SK-N-SH (cell line): ENCODE data around the gene MED26. TPM values are rescaled to one million over a fixed set of nuclear protein-coding genes. Genes with fewer than 3 reads are reported as not detected.

Experiments used
- CTCF ChIA-PET: fragments of 300-600, 350-600 bp; formaldehyde crosslinking; extraction: SDS; loops from one replicate; lab custom pipeline; 2021; lab: Yijun Ruan, JAX
- POLR2A ChIA-PET: fragments of 350-600 bp; sonication (Branson Sonifier 250); formaldehyde crosslinking; extraction: SDS; loops from one replicate; lab custom pipeline; 2020; ENCODE audit warnings: antibody characterized with exemption, inconsistent platforms; lab: Yijun Ruan, JAX
- DNase-seq: peaks from one replicate; pipeline ENCODE4 v3.0.0; 2012
- H2AFZ ChIP-seq: fragments of 200-600 bp; sonication (generic); 2 replicates; pipeline ENCODE4 v1.8.1; 2016; ENCODE audit warnings: antibody characterized with exemption, mild to moderate bottlenecking, low read depth
- H3F3A ChIP-seq: fragments of 200-600 bp; sonication (generic); replicated peaks from 2 replicates; pipeline ENCODE3; 2016; ENCODE audit warnings: antibody characterized with exemption, mild to moderate bottlenecking; ENCODE audit not compliant: insufficient read depth
- H3K27ac ChIP-seq, 2 experiments: fragments of 200-500 bp in 1 of 2; fragments of 200-600 bp in 1 of 2; sonication (Bioruptor generic) in 1 of 2; sonication (generic), shearing (Covaris generic) in 1 of 2; 2 replicates each; pipeline versions ENCODE4 v1.5.1 to v1.6.1; 2014 to 2016; ENCODE audit warnings: low read depth in 2 of 2, inconsistent platforms in 1 of 2, low read length in 1 of 2, mild to moderate bottlenecking in 1 of 2, mixed read lengths in 1 of 2
- H3K27me3 ChIP-seq: fragments of 200-600 bp; sonication (generic), shearing (Covaris generic); 2 replicates; pipeline ENCODE4 v1.6.1; 2016; ENCODE audit warnings: mixed run types; ENCODE audit not compliant: insufficient read depth
- H3K36me3 ChIP-seq, 2 experiments: fragments of 200-500 bp in 1 of 2; fragments of 200-600 bp in 1 of 2; sonication (Bioruptor generic) in 1 of 2; sonication (generic) in 1 of 2; replicated peaks in 1 of 2; 2 replicates each; pipeline versions ENCODE3 to v1.5.1; 2014 to 2016; ENCODE audit warnings: low read length in 1 of 2, mild to moderate bottlenecking in 1 of 2; ENCODE audit not compliant: insufficient read depth in 2 of 2, control insufficient read depth in 1 of 2
- H3K4me1 ChIP-seq, 2 experiments: fragments of 200-500 bp in 1 of 2; fragments of 200-600 bp in 1 of 2; sonication (Bioruptor generic) in 1 of 2; sonication (generic), shearing (Covaris generic) in 1 of 2; 2 replicates each; pipeline versions ENCODE4 v1.5.1 to v1.6.1; 2014 to 2016; ENCODE audit warnings: low read depth in 1 of 2, low read length in 1 of 2, mixed run types in 1 of 2; ENCODE audit not compliant: insufficient read depth in 2 of 2, control insufficient read depth in 1 of 2
- H3K4me2 ChIP-seq: fragments of 200-600 bp; sonication (generic), shearing (Covaris generic); 2 replicates; pipeline ENCODE4 v1.6.1; 2017; ENCODE audit warnings: mixed run types
- H3K4me3 ChIP-seq, 2 experiments: fragments of 200-500 bp in 1 of 2; fragments of 200-600 bp in 1 of 2; sonication (Bioruptor generic) in 1 of 2; sonication (generic), shearing (Covaris generic) in 1 of 2; 2 replicates each; pipeline versions ENCODE4 v1.5.1 to v1.8.1; 2014 to 2016; ENCODE audit warnings: low read depth in 2 of 2, inconsistent platforms in 1 of 2, low read length in 1 of 2, mild to moderate bottlenecking in 1 of 2, mixed read lengths in 1 of 2, moderate library complexity in 1 of 2
- H3K79me2 ChIP-seq: fragments of 200-600 bp; sonication (generic); 2 replicates; pipeline ENCODE4 v1.8.1; 2017; ENCODE audit warnings: mild to moderate bottlenecking; ENCODE audit not compliant: insufficient read depth
- H3K9ac ChIP-seq: fragments of 200-600 bp; sonication (generic); 2 replicates; pipeline ENCODE4 v1.6.1; 2017; ENCODE audit warnings: mixed run types
- H3K9me2 ChIP-seq: fragments of 200-600 bp; sonication (generic); 2 replicates; pipeline ENCODE4 v1.6.1; 2017; ENCODE audit warnings: mixed run types
- H3K9me3 ChIP-seq: fragments of 200-600 bp; sonication (generic); 2 replicates; pipeline ENCODE4 v1.6.1; 2017; ENCODE audit warnings: mixed run types, mild to moderate bottlenecking, moderate library complexity
- H4K20me1 ChIP-seq: fragments of 200-600 bp; sonication (generic); 2 replicates; pipeline ENCODE4 v1.6.1; 2017; ENCODE audit warnings: mild to moderate bottlenecking, mixed run types; ENCODE audit not compliant: insufficient read depth
- CHD2 ChIP-seq: fragments of 150-350 bp; IDR thresholded peaks from 2 replicates; pipeline ENCODE4 v1.6.1; 2018; ENCODE audit warnings: low read length; ENCODE audit not compliant: partially characterized antibody
- EP300 ChIP-seq, 2 experiments: IDR thresholded peaks; 2 replicates each; pipeline versions ENCODE4 v1.4.0 to v1.6.1; 2012; ENCODE audit warnings: borderline replicate concordance in 1 of 2, low read depth in 1 of 2, low read length in 1 of 2
- EZH2phosphoT487 ChIP-seq: fragments of 200-600 bp; sonication (generic); IDR thresholded peaks from 2 replicates; pipeline ENCODE4 v1.6.1; 2017; ENCODE audit warnings: low read depth, mixed run types, mild to moderate bottlenecking, antibody characterized with exemption, moderate library complexity, borderline replicate concordance
- FOSL2 ChIP-seq: IDR thresholded peaks from 2 replicates; pipeline ENCODE4 v1.4.0; 2012; ENCODE audit warnings: low read depth, mild to moderate bottlenecking, moderate library complexity, borderline replicate concordance
- FOXM1 ChIP-seq: IDR thresholded peaks from 2 replicates; pipeline ENCODE4 v1.4.0; 2012; ENCODE audit warnings: low read depth, mild to moderate bottlenecking
- GABPA ChIP-seq: IDR thresholded peaks from 2 replicates; pipeline ENCODE4 v1.4.0; 2012; ENCODE audit warnings: low read depth, mild to moderate bottlenecking
- JUND ChIP-seq: IDR thresholded peaks from 2 replicates; pipeline ENCODE4 v1.4.0; 2012
- MEF2A ChIP-seq: IDR thresholded peaks from 2 replicates; pipeline ENCODE4 v1.4.0; 2012; ENCODE audit warnings: low read depth, borderline replicate concordance
- MXI1 ChIP-seq: IDR thresholded peaks from 2 replicates; pipeline ENCODE4 v1.6.1; 2012; ENCODE audit warnings: mild to moderate bottlenecking, low read depth, low read length, improper control_type of control experiment
- NFIC ChIP-seq: IDR thresholded peaks from 2 replicates; pipeline ENCODE4 v1.4.0; 2012; ENCODE audit warnings: borderline replicate concordance
- POLR2AphosphoS5 ChIP-seq: IDR thresholded peaks from 2 replicates; pipeline ENCODE4 v1.6.1; 2012; ENCODE audit warnings: low read depth, low read length
- RAD21 ChIP-seq: IDR thresholded peaks from 2 replicates; pipeline ENCODE4 v1.6.1; 2012; ENCODE audit warnings: mild to moderate bottlenecking, low read length
- SIN3A ChIP-seq: IDR thresholded peaks from 2 replicates; pipeline ENCODE4 v1.6.1; 2012; ENCODE audit warnings: low read depth, mild to moderate bottlenecking, low read length, moderate library complexity, borderline replicate concordance
- SMC3 ChIP-seq: IDR thresholded peaks from 2 replicates; pipeline ENCODE4 v1.6.1; 2012; ENCODE audit warnings: low read depth, low read length, improper control_type of control experiment
- TAF1 ChIP-seq: IDR thresholded peaks from 2 replicates; pipeline ENCODE4 v1.6.1; 2012; ENCODE audit warnings: low read depth, mild to moderate bottlenecking, low read length, moderate library complexity, borderline replicate concordance
- TCF12 ChIP-seq: IDR thresholded peaks from 2 replicates; pipeline ENCODE4 v1.4.0; 2012
- TEAD4 ChIP-seq: IDR thresholded peaks from 2 replicates; pipeline ENCODE4 v1.4.0; 2012; ENCODE audit warnings: mild to moderate bottlenecking, borderline replicate concordance; ENCODE audit not compliant: insufficient read depth
- YY1 ChIP-seq: IDR thresholded peaks from 2 replicates; pipeline ENCODE4 v1.4.0; 2012; ENCODE audit warnings: low read depth, mild to moderate bottlenecking
- WGBS: methylation state at CpG from one replicate; pipeline ENCODE4 v1.1.6; 2017; ENCODE audit warnings: low lambda C conversion rate; 5-methylcytosine and 5-hydroxymethylcytosine counted together
- polyA plus RNA-seq, 3 experiments: library from polyadenylated mRNA; depleted of rRNA; stranded (reverse); fragments of >200 nt; gene quantifications; 2 replicates each; pipeline ENCODE4 v1.2.3, GENCODE V29; 2012
- TF ChIP-seq, protein P1 (sequence below): IDR thresholded peaks from 2 replicates; pipeline ENCODE4; 2012
- TF ChIP-seq, protein P2 (sequence below): fragments of 150-350 bp; IDR thresholded peaks from 2 replicates; pipeline ENCODE4 v1.6.1; 2016; ENCODE audit warnings: mild to moderate bottlenecking, low read depth, low read length
- TF ChIP-seq, protein P3 (sequence below): fragments of 150-350 bp; IDR thresholded peaks from 2 replicates; pipeline ENCODE4 v1.6.1; 2017; ENCODE audit warnings: antibody characterized with exemption, low read length, low read depth, borderline replicate concordance
- TF ChIP-seq, protein P4 (sequence below): IDR thresholded peaks from 2 replicates; pipeline ENCODE4 v1.4.0; 2012; ENCODE audit warnings: low read depth

Gene MED26
- polyA plus RNA-seq, 1 of the 3 experiments (the other 2 are of a cell fraction), result 3.5 TPM

DNA sequence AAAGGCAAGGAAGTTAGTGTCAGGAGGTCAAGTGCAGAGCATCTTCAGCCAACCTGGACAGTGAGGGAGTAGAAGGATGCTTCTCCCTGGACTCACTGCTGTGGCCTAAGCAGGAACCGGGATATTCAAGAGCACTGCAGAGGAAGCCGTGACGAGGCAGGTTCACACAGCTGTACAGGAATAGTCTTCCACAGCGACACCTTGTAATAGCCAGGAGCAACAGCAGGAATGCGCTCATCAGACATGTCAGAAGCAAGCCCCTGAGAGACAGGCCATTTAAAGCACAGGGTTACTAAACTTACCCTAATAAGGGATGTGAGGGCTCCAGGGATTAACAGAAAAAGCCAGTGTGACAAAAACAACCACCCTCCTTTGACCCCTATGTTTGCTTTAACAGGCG lies 3.5 kb upstream of the MED26 start:
- ChIA-PET POLR2A (no interaction called here), CTCF (no interaction called here)
- Histone ChIP-seq H3K4me2 (no peak overlapping the region), H3K79me2 (peaks cover 48% of the 10 kb centered on the region), H2AFZ (no peak overlapping the region), H3K4me3 (no peak overlapping the region), H3K27me3 (no peaks in the 10 kb centered on the region), H3K36me3 (peaks cover 13 to 50% of the 10 kb centered on the region in 2 experiments), H3F3A (peaks cover 19% of the 10 kb centered on the region), H3K4me1 (peaks cover under 1 to 24% of the 10 kb centered on the region in 2 experiments; a peak in 2 of 4 replicates), H3K9me2 (no peaks in the 10 kb centered on the region), H3K27ac (no peak overlapping the region), H3K9ac (no peak overlapping the region), H3K9me3 (no peaks in the 10 kb centered on the region), H4K20me1 (peaks cover 10% of the 10 kb centered on the region)
- TF ChIP-seq, protein P1, sequence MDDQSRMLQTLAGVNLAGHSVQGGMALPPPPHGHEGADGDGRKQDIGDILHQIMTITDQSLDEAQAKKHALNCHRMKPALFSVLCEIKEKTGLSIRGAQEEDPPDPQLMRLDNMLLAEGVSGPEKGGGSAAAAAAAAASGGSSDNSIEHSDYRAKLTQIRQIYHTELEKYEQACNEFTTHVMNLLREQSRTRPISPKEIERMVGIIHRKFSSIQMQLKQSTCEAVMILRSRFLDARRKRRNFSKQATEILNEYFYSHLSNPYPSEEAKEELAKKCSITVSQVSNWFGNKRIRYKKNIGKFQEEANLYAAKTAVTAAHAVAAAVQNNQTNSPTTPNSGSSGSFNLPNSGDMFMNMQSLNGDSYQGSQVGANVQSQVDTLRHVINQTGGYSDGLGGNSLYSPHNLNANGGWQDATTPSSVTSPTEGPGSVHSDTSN, result no peak
- TF ChIP-seq YY1 (no peak), FOSL2 (no peak), POLR2AphosphoS5 (no peak)
- DNase-seq, result no peak
- WGBS, result 98% methylated on average over 6 of the region's 6 CpGs

DNA sequence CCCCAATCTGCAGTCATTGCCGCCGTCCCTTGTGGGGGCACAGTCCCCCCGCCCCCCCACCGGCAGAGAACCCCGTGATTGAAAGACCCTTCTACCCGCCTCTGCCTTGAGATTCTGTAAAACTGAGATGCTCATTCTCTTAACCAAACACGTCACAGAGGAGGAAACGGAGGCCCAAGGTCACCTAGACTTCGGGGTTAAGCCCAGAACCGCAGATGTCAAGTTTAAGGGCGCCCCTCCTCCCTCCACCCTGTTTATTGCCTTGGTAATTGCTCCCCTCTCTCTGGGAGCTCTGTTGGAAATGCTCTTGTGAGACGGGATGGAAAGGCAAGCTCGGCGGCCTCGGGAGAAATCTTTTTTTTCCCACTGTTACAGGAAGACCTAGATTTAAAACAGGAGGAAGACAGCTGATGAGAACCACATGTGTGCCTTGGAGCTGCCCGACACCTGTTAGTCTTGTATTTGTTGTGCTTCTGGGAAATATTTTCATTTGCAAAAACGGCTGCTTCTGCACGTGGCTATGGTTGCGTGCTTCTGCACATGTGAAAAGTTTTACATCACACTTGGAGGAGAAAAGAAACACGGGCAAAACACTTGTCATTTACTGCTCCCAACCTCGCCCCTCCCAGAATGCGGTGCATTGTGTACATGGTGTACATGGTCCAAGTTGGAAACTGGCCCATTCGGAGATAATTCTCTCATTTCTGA lies 1.1 kb upstream of the MED26 start:
- CTCF ChIA-PET, result interaction anchor here (0.6 to 1.1 kb wide), 2 partner anchors 13 to 45 kb away, joined by 3 read pairs; no protein-coding TSS in a partner anchor
- peaks cover 29 to 39% of the 10 kb centered on the region in 2 experiments for H3K36me3 ChIP-seq
- 10% methylated on average over 20 of the region's 23 CpGs for WGBS
- TF ChIP-seq, protein P2, sequence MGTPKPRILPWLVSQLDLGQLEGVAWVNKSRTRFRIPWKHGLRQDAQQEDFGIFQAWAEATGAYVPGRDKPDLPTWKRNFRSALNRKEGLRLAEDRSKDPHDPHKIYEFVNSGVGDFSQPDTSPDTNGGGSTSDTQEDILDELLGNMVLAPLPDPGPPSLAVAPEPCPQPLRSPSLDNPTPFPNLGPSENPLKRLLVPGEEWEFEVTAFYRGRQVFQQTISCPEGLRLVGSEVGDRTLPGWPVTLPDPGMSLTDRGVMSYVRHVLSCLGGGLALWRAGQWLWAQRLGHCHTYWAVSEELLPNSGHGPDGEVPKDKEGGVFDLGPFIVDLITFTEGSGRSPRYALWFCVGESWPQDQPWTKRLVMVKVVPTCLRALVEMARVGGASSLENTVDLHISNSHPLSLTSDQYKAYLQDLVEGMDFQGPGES, result no peak
- TF ChIP-seq TEAD4 (no peak), EP300 (IDR thresholded peaks at IDR 0.05; ENCODE audit: borderline replicate concordance in 1 of 2, low read depth in 1 of 2, low read length in 1 of 2) (no peak), TCF12 (peak; percentile 82), YY1 (no peak), SMC3 (no peak), TAF1 (no peak), MXI1 (peak; percentile 99), NFIC (no peak), EZH2phosphoT487 (no peak), RAD21 (no peak), MEF2A (no peak), GABPA (no peak; the same call in 1 of the 2 replicates), POLR2AphosphoS5 (peak; percentile 47; the same call in 1 of the 2 replicates), JUND (no peak), CHD2 (peak; percentile 25), FOXM1 (no peak), FOSL2 (no peak), SIN3A (0 out of 2 replicates have a peak, but pooled peaks have one; percentile 36)
- TF ChIP-seq, protein P1, result no peak
- TF ChIP-seq, protein P3, sequence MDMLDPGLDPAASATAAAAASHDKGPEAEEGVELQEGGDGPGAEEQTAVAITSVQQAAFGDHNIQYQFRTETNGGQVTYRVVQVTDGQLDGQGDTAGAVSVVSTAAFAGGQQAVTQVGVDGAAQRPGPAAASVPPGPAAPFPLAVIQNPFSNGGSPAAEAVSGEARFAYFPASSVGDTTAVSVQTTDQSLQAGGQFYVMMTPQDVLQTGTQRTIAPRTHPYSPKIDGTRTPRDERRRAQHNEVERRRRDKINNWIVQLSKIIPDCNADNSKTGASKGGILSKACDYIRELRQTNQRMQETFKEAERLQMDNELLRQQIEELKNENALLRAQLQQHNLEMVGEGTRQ, result no peak
- TF ChIP-seq, protein P4, sequence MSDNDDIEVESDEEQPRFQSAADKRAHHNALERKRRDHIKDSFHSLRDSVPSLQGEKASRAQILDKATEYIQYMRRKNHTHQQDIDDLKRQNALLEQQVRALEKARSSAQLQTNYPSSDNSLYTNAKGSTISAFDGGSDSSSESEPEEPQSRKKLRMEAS, result peak; percentile 83

More for the DNA sequence above, 1.1 kb upstream of the MED26 start:
- peak overlapping the region; percentile 88 to 98 for H3K27ac ChIP-seq
- peaks cover 6 to 25% of the 10 kb centered on the region in 2 experiments; a peak in 2 of 4 replicates for H3K4me1 ChIP-seq
- POLR2A ChIA-PET, result interaction anchor here (1.1 to 1.3 kb wide), 3 partner anchors 11 to 56 kb away, joined by 3 to 4 read pairs (median 4); partner anchors contain the start of gene SMIM7
- H3K9ac ChIP-seq, result peak overlapping the region; percentile 92
- H2AFZ ChIP-seq, result peak overlapping the region; percentile 79; the same call in 1 of the 2 replicates
- peak overlapping the region; percentile 91 to 96 for H3K4me3 ChIP-seq
- H3K9me2 ChIP-seq, result no peaks in the 10 kb centered on the region
- peaks cover 51% of the 10 kb centered on the region for H3K79me2 ChIP-seq
- peak overlapping the region; percentile 80 for H3K4me2 ChIP-seq
- H4K20me1 ChIP-seq, result peaks cover 33% of the 10 kb centered on the region
- no peaks in the 10 kb centered on the region for H3K9me3 ChIP-seq
- no peaks in the 10 kb centered on the region for H3K27me3 ChIP-seq
- peaks cover 19% of the 10 kb centered on the region for H3F3A ChIP-seq
- peak; percentile 62 for DNase-seq
